HG03064 (cell line): ENCODE measurements around the gene TMCO6.
"Not testable (repeated sequence)": the region's sequence is repeated elsewhere in the genome, so short reads cannot be mapped to it uniquely, and the experiment has no call there.

Experiments
- ATAC-seq: cut with Tn5 transposase; IDR thresholded peaks from one replicate; pipeline ENCODE4 v1.9.1; 2021; ENCODE audit warnings: low read depth; ENCODE audit not compliant: unreplicated experiment

Gene TMCO6

GRCh38 chr5:140630292-140631035 lies 8.8 kb upstream of the TMCO6 start:
- ATAC-seq: no peak

DNA sequence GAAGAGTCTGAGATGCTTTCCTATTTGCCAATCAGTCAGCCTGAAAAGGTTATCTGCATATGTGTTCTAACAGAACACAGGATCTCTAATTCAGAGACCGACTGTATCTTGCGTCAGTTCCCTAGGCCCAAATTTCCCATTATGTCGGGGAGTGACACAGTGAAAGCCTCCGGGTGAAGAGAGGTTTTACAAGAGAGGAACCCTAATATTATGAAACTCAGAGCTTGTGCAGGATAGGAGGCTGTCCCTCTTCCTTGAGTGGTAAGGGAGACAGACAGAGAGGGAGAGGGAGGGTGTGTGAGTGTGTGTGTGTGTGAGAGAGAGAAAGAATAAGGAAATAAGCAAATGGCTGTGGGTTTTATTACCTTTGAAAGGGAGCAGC lies 8.2 kb upstream of the TMCO6 start:
- ATAC-seq: no peak

- no peak for ATAC-seq
Observed at GRCh38 chr5:140631831-140632365, 7.4 kb upstream of the TMCO6 start.

DNA sequence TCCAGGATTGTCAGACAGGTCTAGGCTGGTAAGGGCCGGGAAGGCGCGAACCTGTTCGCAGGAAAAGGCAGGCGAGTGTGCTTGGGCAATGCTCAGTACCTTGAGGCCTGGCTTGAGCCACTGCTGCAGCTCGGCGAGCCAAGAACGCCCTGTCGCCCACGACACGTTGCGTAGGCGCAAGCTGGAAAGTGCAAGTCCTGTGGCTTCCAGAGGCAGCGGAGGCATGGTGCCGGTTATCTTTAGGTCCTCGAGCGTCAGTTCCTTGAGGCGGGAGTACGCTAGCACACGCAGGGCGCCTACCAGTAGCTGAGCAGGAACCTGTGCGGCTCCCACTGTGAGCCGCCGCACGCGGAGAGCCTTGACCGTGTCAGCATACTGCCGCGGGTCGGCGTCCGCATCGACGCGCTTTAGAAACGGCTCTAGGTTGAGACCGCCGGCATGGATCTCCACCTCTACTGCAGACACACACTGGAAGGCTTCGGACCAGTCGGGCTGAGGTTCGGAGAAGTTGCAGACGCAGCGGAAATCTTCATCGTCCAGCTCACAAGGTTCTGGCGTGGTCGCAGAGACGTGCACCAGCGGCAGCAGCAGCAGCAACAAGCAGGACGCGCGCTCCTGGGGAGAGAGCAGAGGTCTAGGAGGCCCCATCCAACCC lies 6.8 kb upstream of the TMCO6 start:
- no peak for ATAC-seq

- no peak for ATAC-seq
Observed at GRCh38 chr5:140633021-140633471, 6.2 kb upstream of the TMCO6 start, which contains the start of gene CD14. Gene CD14, minus strand, starts transcription at chr5:140633175. Its CDS starts 104 bp downstream, at chr5:140633071.

DNA sequence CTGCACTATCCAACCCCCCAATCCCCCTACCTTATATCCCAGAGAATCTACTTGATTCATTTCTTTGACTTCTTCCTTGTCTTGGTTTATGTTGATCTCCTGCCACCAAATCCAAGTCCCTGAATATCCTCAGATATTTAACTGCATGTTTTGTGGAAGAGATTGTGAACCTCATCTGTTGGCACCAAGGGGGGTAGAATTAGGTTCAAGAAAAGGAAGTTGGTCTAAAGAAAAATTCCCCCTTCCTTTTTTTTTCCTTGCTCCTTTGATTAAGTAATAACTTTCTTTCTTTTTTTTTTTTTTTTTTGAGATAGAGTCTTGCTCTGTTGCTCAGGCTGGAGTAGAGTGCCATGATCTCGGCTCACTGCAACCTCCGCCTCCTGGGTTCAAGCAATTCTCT lies 5.8 kb upstream of the TMCO6 start:
- no peak for ATAC-seq

DNA sequence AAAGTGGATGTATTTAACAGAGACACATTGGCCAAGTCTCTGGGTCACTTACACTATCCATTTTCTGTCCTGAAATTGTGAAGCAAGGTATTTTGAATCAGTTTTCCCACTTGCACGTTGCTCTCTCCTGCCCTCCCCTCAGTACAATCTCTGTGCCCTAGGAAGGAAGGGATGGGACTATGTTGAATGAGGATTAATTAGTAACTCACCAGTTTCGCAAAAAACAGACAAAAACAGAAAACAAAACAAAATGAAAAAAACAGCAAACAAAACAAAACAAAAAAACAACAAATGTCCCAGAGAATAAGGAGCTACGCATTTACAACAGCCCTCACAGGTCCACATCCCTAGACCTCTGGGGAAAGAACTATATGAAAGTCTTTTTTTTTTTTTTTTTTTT lies 5.1 kb upstream of the TMCO6 start:
- no peak for ATAC-seq

DNA sequence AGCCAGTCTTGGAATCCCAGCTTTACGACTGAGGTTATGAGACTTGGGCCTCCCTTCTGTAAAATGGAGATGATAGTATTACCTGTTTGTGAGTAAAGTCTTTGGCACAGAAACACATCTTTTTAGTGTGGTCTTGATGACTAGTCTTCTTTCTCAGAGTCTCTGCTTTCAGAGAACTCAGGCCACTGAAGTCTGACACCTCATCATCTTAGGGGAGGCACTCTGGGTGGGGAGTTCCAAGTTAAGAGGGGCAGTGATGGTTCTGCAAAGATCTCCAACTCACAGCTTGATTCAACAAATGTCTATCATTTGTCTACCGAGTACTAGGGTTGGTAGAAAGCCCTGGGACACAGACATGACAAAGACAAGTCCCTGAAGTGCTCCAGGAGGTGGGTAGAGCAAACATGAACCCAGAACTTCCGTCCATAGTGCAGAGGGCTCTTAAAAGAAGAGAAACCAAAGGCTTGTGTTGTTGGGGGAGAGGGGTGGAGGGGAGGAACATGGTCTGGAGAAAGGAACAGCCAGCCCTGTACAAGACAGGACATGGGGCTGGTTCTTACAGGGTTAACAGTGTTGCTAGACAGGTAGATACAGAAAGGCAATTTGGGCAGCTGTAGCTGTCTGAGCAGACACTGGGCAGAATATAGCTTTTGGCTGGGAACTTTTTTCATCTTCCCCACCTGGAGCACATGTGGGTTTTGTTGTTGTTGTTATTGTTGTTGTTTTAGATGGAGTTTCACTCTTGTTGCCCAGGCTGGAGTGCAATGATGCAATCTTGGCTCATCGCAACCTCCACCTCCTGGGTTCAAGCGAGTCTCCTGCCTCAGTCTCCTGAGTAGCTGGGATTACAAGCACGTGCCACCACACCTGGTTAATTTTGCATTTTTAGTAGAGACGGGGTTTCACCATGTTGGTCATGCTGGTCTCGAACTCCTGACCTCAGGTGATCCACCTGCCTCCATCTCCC lies 3.7 kb upstream of the TMCO6 start:
- ATAC-seq: no peak

GRCh38 chr5:140637371-140638100 lies 1.7 kb upstream of the TMCO6 start:
- ATAC-seq: no peak

DNA sequence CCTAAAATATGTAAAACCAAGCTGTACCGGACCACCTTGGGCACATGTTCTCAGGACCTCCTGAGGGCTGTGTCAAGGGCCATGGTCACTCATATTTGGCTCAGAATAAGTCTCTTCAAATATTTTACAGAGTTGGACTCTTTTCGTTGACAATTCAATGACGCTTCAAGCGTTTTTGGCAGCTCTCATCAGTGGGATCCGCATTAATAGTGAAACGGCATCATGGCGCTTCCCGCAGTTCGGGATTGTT lies 428 bp upstream of the TMCO6 start:
- not testable (repeated sequence) for ATAC-seq

DNA sequence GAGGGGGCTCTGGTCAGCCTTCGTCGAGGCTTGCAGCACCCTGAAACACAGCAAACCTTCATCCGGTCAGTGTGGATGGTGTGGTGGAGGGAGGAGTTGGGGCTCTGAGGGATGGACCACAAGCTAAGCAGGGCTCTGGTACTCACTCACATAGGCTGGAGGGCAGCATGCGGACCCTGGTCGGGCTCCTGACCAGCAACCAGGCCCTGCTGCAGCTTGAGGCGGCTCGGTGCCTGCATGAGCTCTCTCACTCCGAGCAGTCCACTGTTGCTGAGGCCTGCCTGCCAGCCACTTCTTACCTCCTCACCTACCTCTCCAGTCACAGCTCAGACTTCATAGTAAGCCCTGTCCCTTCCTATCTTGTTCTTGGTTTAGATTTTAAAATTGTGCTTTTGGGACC lies 2.5 kb downstream of the TMCO6 start:
- no peak for ATAC-seq

DNA sequence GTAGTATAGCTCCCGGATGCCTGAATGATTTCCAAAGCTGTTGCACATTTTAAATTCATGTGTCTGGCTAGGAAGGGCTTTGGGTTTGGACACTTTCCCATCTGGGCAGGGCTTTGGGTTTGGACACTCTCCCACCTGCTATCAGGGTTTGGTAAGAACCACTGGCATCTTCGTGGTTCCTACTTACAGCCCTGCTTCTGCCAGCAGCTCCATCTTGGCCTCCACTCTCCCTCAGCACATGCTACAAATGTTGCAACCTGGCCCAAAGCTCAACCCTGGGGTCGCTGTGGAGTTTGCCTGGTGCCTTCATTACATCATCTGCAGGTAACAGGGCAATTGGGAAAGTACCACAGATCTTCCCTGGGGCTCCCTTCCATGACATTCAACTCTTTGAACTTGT lies 3.5 kb downstream of the TMCO6 start:
- ATAC-seq: no peak

- ATAC-seq: no peak
Observed at GRCh38 chr5:140647042-140647419, 7.8 kb downstream of the TMCO6 start.

- no peak for ATAC-seq
Observed at GRCh38 chr5:140658870-140659269, 19.6 kb downstream of the TMCO6 start.

DNA sequence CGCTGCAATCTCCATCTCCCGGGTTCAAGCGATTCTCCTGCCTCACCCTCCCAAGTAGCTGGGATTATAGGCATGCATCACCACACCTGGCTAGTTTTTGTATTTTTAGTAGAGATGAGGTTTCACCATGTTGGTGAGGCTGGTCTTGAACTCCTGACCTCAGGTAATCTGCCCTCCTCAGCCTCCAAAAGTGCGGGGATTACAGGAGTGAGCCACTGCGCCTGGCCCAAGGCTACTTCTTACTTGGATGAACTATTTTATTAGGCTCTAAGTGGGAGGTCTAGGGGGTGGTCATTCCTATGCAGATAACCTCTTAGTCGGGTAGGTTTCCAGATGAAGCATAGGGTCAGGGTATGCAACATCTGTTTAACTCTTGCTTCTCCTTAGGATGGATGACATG lies 21.1 kb downstream of the TMCO6 start:
- ATAC-seq: not testable (repeated sequence)

- ATAC-seq: no peak
Observed at GRCh38 chr5:140664030-140664358, 24.7 kb downstream of the TMCO6 start.

DNA sequence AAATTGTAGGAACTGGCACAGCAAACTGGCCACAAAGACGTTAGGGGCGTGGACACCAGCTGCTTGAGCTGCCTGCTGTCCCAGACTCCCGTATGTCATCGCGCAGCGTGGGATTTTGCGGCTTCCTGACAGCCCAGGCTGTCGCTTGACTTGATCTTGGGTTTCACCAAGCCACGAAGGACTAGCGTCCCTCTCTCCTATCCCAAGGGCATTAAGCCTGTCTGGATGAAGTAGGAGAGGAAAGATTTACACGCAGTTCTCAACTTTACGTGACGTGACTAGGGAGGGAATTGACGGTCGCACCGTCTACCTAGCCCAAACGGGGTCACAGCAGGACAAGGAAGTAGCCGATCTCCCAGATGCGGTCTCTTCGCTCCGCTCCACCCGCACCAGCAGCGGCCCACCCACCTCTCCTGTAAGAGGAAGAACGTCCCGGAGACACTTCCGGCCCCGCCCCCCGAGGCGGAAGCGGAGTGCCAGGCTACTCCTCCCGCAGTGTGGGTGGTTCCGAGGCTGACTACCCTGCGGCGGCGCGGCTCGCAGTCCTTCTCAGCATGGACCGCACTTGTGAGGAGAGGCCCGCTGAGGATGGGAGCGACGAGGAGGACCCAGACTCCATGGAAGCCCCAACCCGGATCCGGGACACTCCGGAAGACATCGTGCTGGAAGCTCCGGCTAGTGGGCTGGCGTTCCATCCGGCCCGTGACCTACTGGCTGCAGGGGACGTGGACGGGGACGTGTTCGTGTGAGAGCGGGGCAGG lies 25.3 kb downstream of the TMCO6 start, which contains the start of gene WDR55:
Gene WDR55 (plus strand): TSS at position 546 of the 761 bp plus-strand sequence. CDS start 9 bp downstream, at position 555.
- peak; percentile 97 for ATAC-seq

- ATAC-seq: not testable (repeated sequence)
Observed at GRCh38 chr5:140671035-140671434, 31.8 kb downstream of the TMCO6 start.

DNA sequence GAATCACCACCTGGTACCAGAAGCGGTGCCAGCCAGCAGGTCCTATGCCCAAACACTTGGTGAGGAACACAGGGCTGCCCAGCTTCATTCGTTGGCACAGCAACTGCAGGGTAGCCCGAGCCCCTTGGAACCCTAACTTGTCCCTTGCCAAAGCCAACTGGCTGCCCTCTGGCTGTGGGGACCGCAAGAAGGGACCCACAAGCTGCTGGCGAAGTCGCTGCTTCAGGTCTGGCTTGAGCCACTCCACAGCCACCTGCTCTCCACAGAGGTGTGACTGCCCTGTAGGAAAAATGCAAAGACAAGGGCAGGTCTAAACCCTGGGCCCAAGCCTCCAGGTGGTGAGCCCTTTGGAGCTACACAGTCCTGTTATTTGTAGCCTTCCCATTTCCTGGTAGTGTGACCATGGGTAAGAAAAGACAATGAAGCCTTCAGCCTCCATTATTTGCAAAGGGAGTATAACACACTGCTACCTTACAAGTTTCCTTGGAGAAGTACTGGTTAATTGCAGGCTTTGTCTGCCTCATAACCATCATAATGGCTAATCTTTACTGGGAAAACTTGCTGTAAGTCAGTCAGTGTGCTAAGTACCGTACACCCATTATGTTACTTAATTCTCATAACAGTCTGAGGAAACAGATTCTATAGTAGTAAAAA lies 32.3 kb downstream of the TMCO6 start:
- ATAC-seq: no peak
